Gastroesophageal sphincter (tissue), 3 donors: ENCODE measurements around the gene GNG12.

Experiments used
- CTCF ChIP-seq, 4 experiments: fragments of 200-600 bp in 2 of 4; fragments of 450-650 bp in 2 of 4; sonication (generic) in 1 of 4; IDR thresholded peaks; one replicate each; pipeline ENCODE4 v1.5.1; 2017 to 2019; ENCODE audit warnings: antibody characterized with exemption in 4 of 4, mild to moderate bottlenecking in 2 of 4, moderate library complexity in 2 of 4
- EP300 ChIP-seq: sonication (generic); formaldehyde crosslinking; IDR thresholded peaks from one replicate; pipeline ENCODE4 v1.6.1; 2017; ENCODE audit warnings: antibody characterized with exemption, mild to moderate bottlenecking
- POLR2A ChIP-seq, 2 donors: fragments of 450-650 bp; IDR thresholded peaks; one replicate each; pipeline ENCODE4 v1.6.1; 2017; ENCODE audit warnings: antibody characterized with exemption in 2 of 2, mild to moderate bottlenecking in 2 of 2, moderate library complexity in 1 of 2
- POLR2AphosphoS5 ChIP-seq: sonication (generic); formaldehyde crosslinking; IDR thresholded peaks from one replicate; pipeline ENCODE4 v1.6.1; 2017; ENCODE audit warnings: antibody characterized with exemption

GRCh38 chr1:67789551-67789950 lies 43.7 kb downstream of the GNG12 start:
- TF ChIP-seq CTCF (IDR thresholded peaks at IDR 0.05) (no peak), POLR2AphosphoS5 (no peak), EP300 (no peak), POLR2A (IDR thresholded peaks at IDR 0.05) (no peak)
